ENCODE data around the gene NFYC. TPM values are rescaled to one million over a fixed set of nuclear protein-coding genes. Genes with fewer than 3 reads are reported as not detected.
A peak's percentile ranks its signal among the peaks of the same experiment; 100 is the strongest.

The NFYC gene
- total RNA-seq, 1 experiment from 2014 or later = 65.5 TPM

- no peak for DNase-seq
- Mint-ChIP-seq H3K27me3 (ENCODE audit: unreplicated experiment) (no peaks in the 10 kb centered on the region), H3K4me3 (ENCODE audit: low read depth, unreplicated experiment) (no peak overlapping the region), H3K9me3 (ENCODE audit: low read depth, unreplicated experiment) (no peaks in the 10 kb centered on the region), H3K36me3 (ENCODE audit: insufficient read depth, unreplicated experiment) (no peaks in the 10 kb centered on the region), H3K4me1 (ENCODE audit: low read depth, unreplicated experiment) (no peaks in the 10 kb centered on the region), H3K27ac (ENCODE audit: unreplicated experiment) (no peak overlapping the region)
- TF ChIP-seq, protein P1, sequence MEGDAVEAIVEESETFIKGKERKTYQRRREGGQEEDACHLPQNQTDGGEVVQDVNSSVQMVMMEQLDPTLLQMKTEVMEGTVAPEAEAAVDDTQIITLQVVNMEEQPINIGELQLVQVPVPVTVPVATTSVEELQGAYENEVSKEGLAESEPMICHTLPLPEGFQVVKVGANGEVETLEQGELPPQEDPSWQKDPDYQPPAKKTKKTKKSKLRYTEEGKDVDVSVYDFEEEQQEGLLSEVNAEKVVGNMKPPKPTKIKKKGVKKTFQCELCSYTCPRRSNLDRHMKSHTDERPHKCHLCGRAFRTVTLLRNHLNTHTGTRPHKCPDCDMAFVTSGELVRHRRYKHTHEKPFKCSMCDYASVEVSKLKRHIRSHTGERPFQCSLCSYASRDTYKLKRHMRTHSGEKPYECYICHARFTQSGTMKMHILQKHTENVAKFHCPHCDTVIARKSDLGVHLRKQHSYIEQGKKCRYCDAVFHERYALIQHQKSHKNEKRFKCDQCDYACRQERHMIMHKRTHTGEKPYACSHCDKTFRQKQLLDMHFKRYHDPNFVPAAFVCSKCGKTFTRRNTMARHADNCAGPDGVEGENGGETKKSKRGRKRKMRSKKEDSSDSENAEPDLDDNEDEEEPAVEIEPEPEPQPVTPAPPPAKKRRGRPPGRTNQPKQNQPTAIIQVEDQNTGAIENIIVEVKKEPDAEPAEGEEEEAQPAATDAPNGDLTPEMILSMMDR (IDR thresholded peaks at IDR 0.05; ENCODE audit: unreplicated experiment) = no peak
- intact Hi-C loops (cut with micrococcal nuclease; ENCODE audit: unreplicated experiment) = no loop called here
- no TSS peak for BruUV-seq (replicated peaks)
- CTCF ChIA-PET = no interaction called here
Measured at GRCh38 chr1:40648928-40649591, 42.4 kb upstream of the NFYC start.

DNA sequence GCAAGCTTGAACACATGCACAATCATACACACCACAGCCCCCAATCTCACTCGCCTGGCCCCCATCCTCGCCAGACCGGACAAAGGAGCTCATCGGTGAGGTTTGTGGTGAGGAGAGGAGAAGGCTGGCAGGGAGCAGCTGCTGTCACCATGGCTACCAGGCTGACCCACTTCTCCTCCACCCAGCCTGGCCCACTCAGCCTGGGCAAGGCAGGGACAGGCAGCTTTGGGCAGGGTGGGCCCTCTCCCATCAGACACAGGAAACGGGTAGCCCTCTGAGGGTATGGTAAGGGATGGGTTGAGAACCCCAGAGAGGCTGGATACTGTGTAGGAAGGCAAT lies 41.9 kb upstream of the NFYC start:
- CTCF ChIA-PET = no interaction called here
- TF ChIP-seq, protein P1 (IDR thresholded peaks at IDR 0.05; ENCODE audit: unreplicated experiment) = no peak
- Mint-ChIP-seq H3K9me3 (ENCODE audit: low read depth, unreplicated experiment) (no peaks in the 10 kb centered on the region), H3K36me3 (ENCODE audit: insufficient read depth, unreplicated experiment) (no peaks in the 10 kb centered on the region), H3K4me1 (ENCODE audit: low read depth, unreplicated experiment) (no peaks in the 10 kb centered on the region), H3K27ac (ENCODE audit: unreplicated experiment) (no peak overlapping the region), H3K27me3 (ENCODE audit: unreplicated experiment) (no peaks in the 10 kb centered on the region), H3K4me3 (ENCODE audit: low read depth, unreplicated experiment) (no peak overlapping the region)
- no peak for DNase-seq
- BruUV-seq (replicated peaks) = no TSS peak
- intact Hi-C loops (cut with micrococcal nuclease; ENCODE audit: unreplicated experiment) = no loop called here

DNA sequence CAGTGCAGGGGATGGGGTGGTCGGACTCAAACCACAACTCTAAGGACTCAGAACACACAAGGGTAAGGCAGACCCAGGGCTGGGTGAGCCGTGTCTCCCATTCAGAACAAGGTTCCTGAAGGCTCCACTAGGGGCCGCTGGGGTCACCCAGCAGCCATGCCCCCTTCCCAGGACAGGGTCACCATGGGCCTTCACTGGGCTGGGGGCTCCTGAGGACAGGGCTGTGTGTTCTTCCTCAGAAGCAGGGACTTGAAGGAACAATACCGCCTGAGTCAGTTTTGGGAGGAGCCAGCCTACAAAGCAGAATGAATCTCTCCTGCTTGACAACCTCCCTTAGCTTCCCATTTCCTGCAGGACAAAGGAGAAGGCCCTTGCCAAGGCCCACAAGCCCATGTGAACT lies 41.4 kb upstream of the NFYC start:
- BruUV-seq (replicated peaks) = no TSS peak
- CTCF ChIA-PET = interaction anchor here (0.6 kb wide), 1 partner anchor 279 kb away, joined by 3 read pairs; no protein-coding TSS in a partner anchor
- no peaks in the 10 kb centered on the region for H3K36me3 Mint-ChIP-seq (ENCODE audit: insufficient read depth, unreplicated experiment)
- no peaks in the 10 kb centered on the region for H3K9me3 Mint-ChIP-seq (ENCODE audit: low read depth, unreplicated experiment)
- H3K27ac Mint-ChIP-seq (ENCODE audit: unreplicated experiment) = no peak overlapping the region
- no peaks in the 10 kb centered on the region for H3K27me3 Mint-ChIP-seq (ENCODE audit: unreplicated experiment)
- peak; percentile 23 for DNase-seq
- no peak overlapping the region for H3K4me3 Mint-ChIP-seq (ENCODE audit: low read depth, unreplicated experiment)
- no peaks in the 10 kb centered on the region for H3K4me1 Mint-ChIP-seq (ENCODE audit: low read depth, unreplicated experiment)
- intact Hi-C loops (cut with micrococcal nuclease; ENCODE audit: unreplicated experiment) = no loop called here
- TF ChIP-seq, protein P1 (IDR thresholded peaks at IDR 0.05; ENCODE audit: unreplicated experiment) = peak; percentile 29

GRCh38 chr1:40651138-40651857 lies 40.2 kb upstream of the NFYC start:
- Mint-ChIP-seq H3K36me3 (ENCODE audit: insufficient read depth, unreplicated experiment) (no peaks in the 10 kb centered on the region), H3K4me3 (ENCODE audit: low read depth, unreplicated experiment) (no peak overlapping the region), H3K4me1 (ENCODE audit: low read depth, unreplicated experiment) (no peaks in the 10 kb centered on the region), H3K27ac (ENCODE audit: unreplicated experiment) (no peak overlapping the region), H3K27me3 (ENCODE audit: unreplicated experiment) (no peaks in the 10 kb centered on the region), H3K9me3 (ENCODE audit: low read depth, unreplicated experiment) (no peaks in the 10 kb centered on the region)
- CTCF ChIA-PET = interaction anchor here (0.7 kb wide), 1 partner anchor 26 kb away, joined by 3 read pairs; no protein-coding TSS in a partner anchor
- peak; percentile 22 for DNase-seq
- no TSS peak for BruUV-seq (replicated peaks)
- intact Hi-C loops (cut with micrococcal nuclease; ENCODE audit: unreplicated experiment) = no loop called here
- TF ChIP-seq, protein P1 (IDR thresholded peaks at IDR 0.05; ENCODE audit: unreplicated experiment) = no peak

Measured in Calu3 (cell line).